Occipital lobe (tissue), 2 donors: ENCODE results near the gene CTBS. TPM values are rescaled to one million over a fixed set of nuclear protein-coding genes. Genes with fewer than 3 reads are reported as not detected.

ENCODE experiments used
- DNase-seq: peaks from one replicate; lab custom pipeline; 2025; lab: John Stamatoyannopoulos, UW
- total RNA-seq: library from RNA; depleted of rRNA; stranded (reverse); fragments of >200 nt; gene quantifications from one replicate; pipeline ENCODE4 v1.2.3, GENCODE V29; 2014

The CTBS gene
- total RNA-seq, 1 donor from 2014 or later, result 3.3 TPM

GRCh38 chr1:84506729-84507453 lies 67.3 kb downstream of the CTBS start:
- no peak for DNase-seq

- DNase-seq, result peak; percentile 90
These were observed 68.1 kb downstream of the CTBS start, which contains the start of the genes GNG5 and SPATA1 for GRCh38 chr1:84506002-84506728. Gene GNG5, minus strand, starts transcription at chr1:84506581. Its CDS starts 490 bp downstream, at chr1:84506091. Gene SPATA1, plus strand, starts transcription at chr1:84506386. Its CDS starts 9,974 bp downstream, at chr1:84516360.

GRCh38 chr1:84505493-84506001 lies 68.7 kb downstream of the CTBS start:
- peak; percentile 25 for DNase-seq

- no peak for DNase-seq
These were observed 69.4 kb downstream of the CTBS start for GRCh38 chr1:84504580-84505492.

GRCh38 chr1:84502927-84503326 lies 71.3 kb downstream of the CTBS start:
- no peak for DNase-seq

Other genes starting within 250 kb of the CTBS start
- gene DNASE2B, start 176.0 kb downstream of the CTBS start, total RNA-seq, result 0.16 TPM
- 34.5 TPM for gene RPF1, start 95.2 kb downstream of the CTBS start, total RNA-seq
- gene SPATA1, start 68.1 kb downstream of the CTBS start, total RNA-seq, result 1.9 TPM
- gene GNG5, start 67.9 kb downstream of the CTBS start, total RNA-seq, result 2.8 TPM
- gene SSX2IP, start 116.0 kb upstream of the CTBS start, total RNA-seq, result 125 TPM